ENCODE results near the gene MORN1.

MORN1 gene

GRCh38 chr1:2407166-2407990 is 16.0 kb upstream of the MORN1 start:
- Histone ChIP-seq H3K4me3 (ENCODE audit: low read length) (no peak overlapping the region), H2AFZ (ENCODE audit: low read depth, low read length) (no peak overlapping the region), H3K9me3 (ENCODE audit: low read length) (no peaks in the 10 kb centered on the region), H3K4me1 (ENCODE audit: insufficient read depth, low read length) (peaks cover 8% of the 10 kb centered on the region), H3K27me3 (ENCODE audit: insufficient read depth, low read length) (no peaks in the 10 kb centered on the region), H3K36me3 (ENCODE audit: insufficient read depth, low read length) (peaks cover 67% of the 10 kb centered on the region)

GRCh38 chr1:2406451-2407041 is 15.2 kb upstream of the MORN1 start:
- peaks cover 2% of the 10 kb centered on the region for H3K4me1 ChIP-seq (ENCODE audit: insufficient read depth, low read length)
- H3K36me3 ChIP-seq (ENCODE audit: insufficient read depth, low read length), result peaks cover 75% of the 10 kb centered on the region
- H3K27me3 ChIP-seq (ENCODE audit: insufficient read depth, low read length), result no peaks in the 10 kb centered on the region
- no peak overlapping the region for H3K4me3 ChIP-seq (ENCODE audit: low read length)
- no peaks in the 10 kb centered on the region for H3K9me3 ChIP-seq (ENCODE audit: low read length)
- H2AFZ ChIP-seq (ENCODE audit: low read depth, low read length), result no peak overlapping the region

- Histone ChIP-seq H3K4me3 (ENCODE audit: low read length) (no peak overlapping the region), H3K4me1 (ENCODE audit: insufficient read depth, low read length) (no peaks in the 10 kb centered on the region), H3K36me3 (ENCODE audit: insufficient read depth, low read length) (peaks cover 80% of the 10 kb centered on the region), H3K27me3 (ENCODE audit: insufficient read depth, low read length) (no peaks in the 10 kb centered on the region), H2AFZ (ENCODE audit: low read depth, low read length) (no peak overlapping the region), H3K9me3 (ENCODE audit: low read length) (no peaks in the 10 kb centered on the region)
These were observed 14.4 kb upstream of the MORN1 start for GRCh38 chr1:2405588-2406295.

DNA sequence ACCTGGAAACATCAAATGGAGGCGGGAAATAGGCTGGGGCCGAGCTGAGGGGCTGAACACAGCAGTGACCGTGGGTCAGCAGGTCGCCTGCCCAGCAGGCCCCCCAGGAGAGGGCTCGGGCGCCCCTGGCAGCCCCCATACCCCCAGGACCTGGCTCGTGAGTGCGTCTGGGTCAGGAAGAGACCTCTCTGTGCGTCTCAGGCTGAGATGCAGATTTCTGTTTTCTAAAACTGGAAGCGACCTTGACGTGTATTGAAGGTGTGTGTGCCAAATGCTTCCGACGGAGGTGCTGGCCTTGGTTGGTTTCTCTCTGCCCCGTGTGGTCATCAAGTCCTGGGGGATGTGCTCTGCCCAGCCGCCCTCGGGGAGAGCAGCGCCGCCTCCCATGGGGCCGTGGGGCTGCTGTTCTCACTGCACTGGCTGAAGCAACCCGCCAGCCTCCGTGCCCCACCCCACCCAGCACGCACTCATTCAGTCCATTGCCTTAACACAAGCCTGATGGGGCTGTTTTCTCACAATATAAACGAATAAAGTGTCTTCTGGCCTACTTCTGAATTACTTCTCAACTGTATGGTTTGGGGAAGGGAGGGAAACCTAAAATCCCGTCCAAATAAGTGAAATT is 13.6 kb upstream of the MORN1 start:
- no peaks in the 10 kb centered on the region for H3K9me3 ChIP-seq (ENCODE audit: low read length)
- no peak overlapping the region for H2AFZ ChIP-seq (ENCODE audit: low read depth, low read length)
- H3K36me3 ChIP-seq (ENCODE audit: insufficient read depth, low read length), result peaks cover 84% of the 10 kb centered on the region
- H3K4me1 ChIP-seq (ENCODE audit: insufficient read depth, low read length), result no peaks in the 10 kb centered on the region
- H3K27me3 ChIP-seq (ENCODE audit: insufficient read depth, low read length), result no peaks in the 10 kb centered on the region
- H3K4me3 ChIP-seq (ENCODE audit: low read length), result no peak overlapping the region

DNA sequence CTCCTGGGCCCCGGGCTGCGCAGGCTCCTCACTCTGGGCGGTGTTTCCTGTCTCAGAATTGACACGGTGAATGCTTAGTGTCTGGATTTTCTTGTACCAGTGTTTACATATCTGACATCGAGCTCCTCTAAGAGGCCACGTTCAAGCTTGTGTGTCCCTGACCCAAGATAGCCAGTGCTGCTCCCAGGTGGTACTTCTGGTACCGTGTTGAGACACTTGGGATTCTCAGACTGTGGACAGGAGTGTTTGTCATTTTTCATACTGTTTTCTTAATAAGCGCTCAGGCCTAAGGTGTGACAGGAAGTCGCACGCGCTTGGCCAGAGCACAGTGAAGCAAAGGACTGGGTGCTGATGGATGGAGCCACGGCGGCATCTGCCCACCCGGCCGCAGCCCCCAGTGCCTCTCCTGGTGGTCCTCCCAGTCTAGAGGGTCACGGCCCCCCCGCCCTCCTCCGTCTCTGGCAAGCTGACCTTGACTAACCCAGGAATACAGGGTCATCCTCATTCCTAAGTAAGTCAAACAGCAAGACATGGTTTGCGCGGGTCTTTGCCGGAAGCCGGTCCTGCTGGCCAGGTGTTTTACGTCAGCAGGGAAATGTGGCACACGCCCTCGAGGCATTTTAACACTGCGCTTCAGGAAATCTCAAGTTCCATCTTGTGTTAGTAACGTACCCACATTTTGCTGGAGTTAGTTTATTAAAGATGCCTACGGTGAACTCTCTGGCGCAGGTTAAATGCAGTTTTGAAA is 13.0 kb upstream of the MORN1 start:
- peaks cover 85% of the 10 kb centered on the region for H3K36me3 ChIP-seq (ENCODE audit: insufficient read depth, low read length)
- H3K4me1 ChIP-seq (ENCODE audit: insufficient read depth, low read length), result no peaks in the 10 kb centered on the region
- no peaks in the 10 kb centered on the region for H3K27me3 ChIP-seq (ENCODE audit: insufficient read depth, low read length)
- H3K9me3 ChIP-seq (ENCODE audit: low read length), result no peaks in the 10 kb centered on the region
- no peak overlapping the region for H2AFZ ChIP-seq (ENCODE audit: low read depth, low read length)
- no peak overlapping the region for H3K4me3 ChIP-seq (ENCODE audit: low read length)

- no peaks in the 10 kb centered on the region for H3K4me1 ChIP-seq (ENCODE audit: insufficient read depth, low read length)
- no peaks in the 10 kb centered on the region for H3K9me3 ChIP-seq (ENCODE audit: low read length)
- H3K36me3 ChIP-seq (ENCODE audit: insufficient read depth, low read length), result peaks cover 83% of the 10 kb centered on the region
- H2AFZ ChIP-seq (ENCODE audit: low read depth, low read length), result no peak overlapping the region
- no peak overlapping the region for H3K4me3 ChIP-seq (ENCODE audit: low read length)
- H3K27me3 ChIP-seq (ENCODE audit: insufficient read depth, low read length), result no peaks in the 10 kb centered on the region
These were observed 11.9 kb upstream of the MORN1 start for GRCh38 chr1:2403273-2403672.

DNA sequence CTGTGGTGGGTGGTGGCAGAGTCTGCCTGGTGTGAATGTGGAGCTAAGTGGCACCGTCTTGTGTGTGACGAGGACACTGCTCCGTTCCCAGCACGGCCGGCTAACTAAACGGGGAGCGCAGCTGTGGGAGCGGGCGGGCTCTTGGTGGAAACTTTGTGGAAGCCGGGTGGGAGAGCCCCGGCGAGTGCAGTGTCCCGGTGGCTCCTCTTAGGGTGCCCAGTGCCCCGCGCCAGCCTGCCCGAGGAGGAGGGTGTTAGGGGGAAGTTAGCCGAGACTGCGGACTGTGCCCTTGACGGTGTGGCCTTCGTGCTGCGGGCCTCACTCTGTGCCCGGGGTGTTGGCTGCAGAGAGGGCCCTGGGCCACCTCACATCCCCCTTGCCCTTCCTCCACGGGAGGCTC is 11.1 kb upstream of the MORN1 start:
- no peaks in the 10 kb centered on the region for H3K9me3 ChIP-seq (ENCODE audit: low read length)
- H2AFZ ChIP-seq (ENCODE audit: low read depth, low read length), result no peak overlapping the region
- no peak overlapping the region for H3K4me3 ChIP-seq (ENCODE audit: low read length)
- no peaks in the 10 kb centered on the region for H3K4me1 ChIP-seq (ENCODE audit: insufficient read depth, low read length)
- H3K36me3 ChIP-seq (ENCODE audit: insufficient read depth, low read length), result peaks cover 84% of the 10 kb centered on the region
- no peaks in the 10 kb centered on the region for H3K27me3 ChIP-seq (ENCODE audit: insufficient read depth, low read length)

- Histone ChIP-seq H3K4me1 (ENCODE audit: insufficient read depth, low read length) (no peaks in the 10 kb centered on the region), H3K9me3 (ENCODE audit: low read length) (no peaks in the 10 kb centered on the region), H3K4me3 (ENCODE audit: low read length) (no peak overlapping the region), H3K27me3 (ENCODE audit: insufficient read depth, low read length) (no peaks in the 10 kb centered on the region), H2AFZ (ENCODE audit: low read depth, low read length) (no peak overlapping the region), H3K36me3 (ENCODE audit: insufficient read depth, low read length) (peaks cover 85% of the 10 kb centered on the region)
These were observed 9.7 kb upstream of the MORN1 start for GRCh38 chr1:2400950-2401649.

DNA sequence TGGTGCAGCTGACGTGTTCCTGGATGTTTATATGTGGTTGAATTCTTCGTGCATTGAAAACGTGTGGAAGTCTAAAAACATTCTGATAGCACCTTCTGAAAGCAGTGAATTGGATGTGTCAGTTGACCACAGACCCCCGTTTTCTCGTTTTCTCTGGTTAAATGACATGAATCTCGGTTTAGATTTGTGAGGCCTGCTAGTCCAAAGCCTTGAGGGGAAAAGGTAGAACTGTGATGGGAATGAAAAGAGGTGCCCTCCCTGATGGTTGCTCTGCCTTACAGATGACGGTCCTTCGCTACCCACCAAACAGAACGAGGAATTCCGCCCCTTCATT is 9.2 kb upstream of the MORN1 start:
- Histone ChIP-seq H3K36me3 (ENCODE audit: insufficient read depth, low read length) (peaks cover 85% of the 10 kb centered on the region), H3K27me3 (ENCODE audit: insufficient read depth, low read length) (no peaks in the 10 kb centered on the region), H2AFZ (ENCODE audit: low read depth, low read length) (no peak overlapping the region), H3K4me1 (ENCODE audit: insufficient read depth, low read length) (no peaks in the 10 kb centered on the region), H3K4me3 (ENCODE audit: low read length) (no peak overlapping the region), H3K9me3 (ENCODE audit: low read length) (no peaks in the 10 kb centered on the region)

DNA sequence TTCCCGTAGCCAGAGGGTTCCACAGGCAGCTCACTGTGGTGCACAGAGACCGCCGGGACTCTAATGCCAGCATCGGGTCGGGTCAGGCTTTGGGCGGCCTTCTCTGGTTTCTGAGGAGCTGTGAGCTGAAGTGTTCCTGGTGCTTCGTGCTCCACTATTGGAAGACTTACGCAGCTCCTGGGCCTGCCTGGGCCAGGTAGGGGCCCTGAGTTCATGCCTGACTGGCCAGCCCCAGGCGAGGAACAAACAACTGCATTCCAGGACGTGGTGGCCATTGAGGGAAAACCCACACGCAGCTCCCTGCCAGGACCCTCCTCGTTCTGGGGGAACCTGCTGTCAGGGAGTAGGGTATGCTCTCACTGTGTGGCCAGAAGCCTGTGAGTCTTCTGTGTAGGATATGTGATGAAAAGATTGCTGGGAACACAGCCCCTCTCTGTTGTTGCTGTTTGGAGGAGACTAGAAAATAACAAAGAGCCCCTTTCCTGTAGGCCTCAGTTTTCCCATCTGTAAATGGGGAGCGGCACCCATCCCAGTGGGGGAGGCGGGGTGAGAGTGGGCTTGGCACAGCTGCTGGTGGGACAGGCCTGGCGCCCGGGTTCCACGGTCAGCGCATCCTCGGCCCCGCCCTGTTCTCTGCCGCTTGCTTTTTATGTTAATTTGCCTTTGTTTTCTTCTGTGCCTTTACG is 8.7 kb upstream of the MORN1 start:
- no peaks in the 10 kb centered on the region for H3K9me3 ChIP-seq (ENCODE audit: low read length)
- H3K4me1 ChIP-seq (ENCODE audit: insufficient read depth, low read length), result no peaks in the 10 kb centered on the region
- no peak overlapping the region for H2AFZ ChIP-seq (ENCODE audit: low read depth, low read length)
- H3K27me3 ChIP-seq (ENCODE audit: insufficient read depth, low read length), result no peaks in the 10 kb centered on the region
- peaks cover 85% of the 10 kb centered on the region for H3K36me3 ChIP-seq (ENCODE audit: insufficient read depth, low read length)
- no peak overlapping the region for H3K4me3 ChIP-seq (ENCODE audit: low read length)

DNA sequence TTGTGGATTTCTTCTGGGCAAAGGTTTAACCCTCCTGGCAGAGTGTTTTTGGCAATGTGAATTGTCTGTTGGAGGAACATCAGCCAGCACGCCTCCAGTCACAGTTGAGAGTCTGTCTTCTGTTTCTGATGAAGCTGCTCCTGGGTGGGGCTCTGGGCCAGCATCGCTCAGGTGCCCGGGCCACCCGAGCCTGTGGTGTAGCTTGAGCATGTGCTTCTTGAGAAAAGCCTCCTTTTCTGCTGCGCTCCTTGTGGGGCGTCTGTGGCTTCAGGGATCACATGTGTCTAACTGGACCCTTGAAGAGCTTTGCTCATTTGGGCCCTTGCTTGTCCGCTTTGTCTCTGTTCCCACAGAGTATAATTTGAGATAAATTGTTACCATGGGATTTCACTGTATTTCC is 7.5 kb upstream of the MORN1 start:
- H3K4me1 ChIP-seq (ENCODE audit: insufficient read depth, low read length), result no peaks in the 10 kb centered on the region
- no peak overlapping the region for H3K4me3 ChIP-seq (ENCODE audit: low read length)
- H3K36me3 ChIP-seq (ENCODE audit: insufficient read depth, low read length), result peaks cover 85% of the 10 kb centered on the region
- no peaks in the 10 kb centered on the region for H3K27me3 ChIP-seq (ENCODE audit: insufficient read depth, low read length)
- no peaks in the 10 kb centered on the region for H3K9me3 ChIP-seq (ENCODE audit: low read length)
- no peak overlapping the region for H2AFZ ChIP-seq (ENCODE audit: low read depth, low read length)
